ENCODE results near the gene SPSB3. TPM values are rescaled to one million over a fixed set of nuclear protein-coding genes. Genes with fewer than 3 reads are reported as not detected.

Gene SPSB3
- total and polyA plus RNA-seq, 7 donors: 34.4 to 98.4 (median 61.4) TPM

- Histone ChIP-seq H3K36me3 (peaks cover 22 to 53% (median 39%) of the 10 kb centered on the region in 4 donors), H3K4me1 (peaks cover 0 to 32% (median 29%) of the 10 kb centered on the region in 4 donors), H3K4me3 (no peak overlapping the region), H3K9me3 (no peaks in the 10 kb centered on the region), H3K27ac (no peak overlapping the region), H3K27me3 (no peaks in the 10 kb centered on the region)
- TF ChIP-seq POLR2A (IDR thresholded peaks at IDR 0.05): no peak
- TF ChIP-seq EP300 (IDR thresholded peaks at IDR 0.05): no peak
- TF ChIP-seq POLR2AphosphoS5 (IDR thresholded peaks at IDR 0.05): no peak
- TF ChIP-seq CTCF (IDR thresholded peaks at IDR 0.05): no peak
- intact Hi-C loops (cut with DNase I): no loop called here
- 95 to 96% methylated on average over 16 of the region's 16 CpGs for WGBS, 2 donors
- DNase-seq: no peak
Observed at GRCh38 chr16:1822801-1823200, 40.4 kb upstream of the SPSB3 start.

DNA sequence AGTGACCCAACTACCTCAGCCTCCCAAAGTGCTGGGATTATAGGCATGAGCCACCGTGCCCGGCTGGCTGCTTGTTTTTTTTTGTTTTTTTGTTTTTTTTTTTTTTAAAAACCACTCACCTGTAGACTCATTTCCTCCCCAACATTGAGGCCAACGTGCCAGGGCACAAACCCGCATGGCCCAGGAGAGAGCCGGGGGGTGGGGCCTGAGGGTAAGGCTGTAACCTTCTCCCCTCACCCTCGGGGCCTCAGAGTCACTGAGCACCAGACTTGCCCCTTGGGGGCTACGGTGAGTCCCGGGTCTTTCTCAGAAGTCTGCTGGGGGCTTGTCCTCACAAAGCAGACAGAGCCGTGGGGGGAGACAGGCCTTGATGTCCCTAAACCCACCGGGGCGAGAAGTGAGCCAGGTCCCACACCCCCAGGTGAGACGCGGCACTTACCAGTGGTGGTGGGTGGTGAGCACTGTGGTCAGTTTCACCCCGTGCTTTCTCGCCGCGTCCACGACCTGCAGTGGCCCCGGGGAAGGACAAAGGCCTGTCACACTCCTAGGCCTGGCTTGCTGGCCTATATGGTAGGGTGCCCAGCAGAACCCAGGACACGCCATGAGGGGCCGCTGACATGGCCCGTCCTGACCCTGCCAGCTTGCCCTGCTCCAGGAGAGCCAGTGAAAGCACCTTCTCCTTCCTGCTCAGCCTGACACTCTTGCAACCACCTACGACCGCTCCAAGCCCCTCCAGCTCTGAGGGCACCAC lies 39.7 kb upstream of the SPSB3 start:
- no peak for DNase-seq
- Histone ChIP-seq H3K27ac (no peak overlapping the region), H3K27me3 (no peaks in the 10 kb centered on the region), H3K4me1 (peaks cover 0 to 24% (median 24%) of the 10 kb centered on the region in 4 donors), H3K4me3 (no peak overlapping the region), H3K9me3 (no peaks in the 10 kb centered on the region), H3K36me3 (peaks cover 26 to 60% (median 41%) of the 10 kb centered on the region in 4 donors)
- TF ChIP-seq EP300 (IDR thresholded peaks at IDR 0.05) (no peak), POLR2A (IDR thresholded peaks at IDR 0.05) (no peak), CTCF (IDR thresholded peaks at IDR 0.05) (no peak), POLR2AphosphoS5 (IDR thresholded peaks at IDR 0.05) (no peak)
- intact Hi-C loops (cut with DNase I): no loop called here
- 93 to 94% methylated on average over 24 of the region's 24 CpGs for WGBS, 2 donors

DNA sequence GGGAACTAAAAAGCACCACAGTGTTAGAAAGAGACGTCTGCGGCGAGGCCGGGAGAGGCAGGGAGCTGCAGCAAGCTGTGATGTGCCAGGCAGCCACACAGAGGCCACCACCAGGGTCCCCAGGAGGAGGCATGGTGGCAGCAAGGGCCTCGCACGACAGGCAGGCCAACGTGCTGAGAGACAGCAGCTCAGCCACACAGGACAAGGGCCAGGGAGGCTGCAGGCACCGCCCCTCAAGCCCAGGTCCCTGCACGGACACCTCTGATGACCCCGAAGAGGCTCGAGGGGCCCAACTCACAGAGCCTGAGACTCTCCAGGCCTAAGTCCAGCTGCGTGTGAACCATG lies 38.5 kb upstream of the SPSB3 start:
- DNase-seq: no peak
- Histone ChIP-seq H3K4me3 (no peak overlapping the region), H3K27ac (no peak overlapping the region), H3K36me3 (peaks cover 35 to 72% (median 49%) of the 10 kb centered on the region in 4 donors), H3K27me3 (no peaks in the 10 kb centered on the region), H3K9me3 (no peaks in the 10 kb centered on the region), H3K4me1 (peaks cover 0 to 24% (median 22%) of the 10 kb centered on the region in 4 donors)
- intact Hi-C loops (cut with DNase I): no loop called here
- TF ChIP-seq POLR2A (IDR thresholded peaks at IDR 0.05): no peak
- no peak for TF ChIP-seq POLR2AphosphoS5 (IDR thresholded peaks at IDR 0.05)
- no peak for TF ChIP-seq EP300 (IDR thresholded peaks at IDR 0.05)
- no peak for TF ChIP-seq CTCF (IDR thresholded peaks at IDR 0.05)
- 93 to 94% methylated on average over 12 of the region's 12 CpGs for WGBS, 2 donors

GRCh38 chr16:1820096-1820945 lies 38.0 kb upstream of the SPSB3 start:
- WGBS, 2 donors: 84 to 90% methylated on average over 25 of the region's 25 CpGs
- Histone ChIP-seq H3K4me3 (no peak overlapping the region), H3K36me3 (peaks cover 38 to 77% (median 50%) of the 10 kb centered on the region in 4 donors), H3K4me1 (peaks cover 0 to 18% (median 16%) of the 10 kb centered on the region in 4 donors), H3K27ac (no peak overlapping the region), H3K9me3 (no peaks in the 10 kb centered on the region), H3K27me3 (no peaks in the 10 kb centered on the region)
- DNase-seq: no peak
- TF ChIP-seq POLR2AphosphoS5 (IDR thresholded peaks at IDR 0.05): no peak
- intact Hi-C loops (cut with DNase I): no loop called here

GRCh38 chr16:1819611-1820010 lies 37.2 kb upstream of the SPSB3 start:
- Histone ChIP-seq H3K4me3 (no peak overlapping the region), H3K9me3 (no peaks in the 10 kb centered on the region), H3K4me1 (peaks cover 0 to 11% (median 9%) of the 10 kb centered on the region in 4 donors), H3K27me3 (no peaks in the 10 kb centered on the region), H3K36me3 (peaks cover 42 to 84% (median 51%) of the 10 kb centered on the region in 4 donors), H3K27ac (no peak overlapping the region)
- no peak for DNase-seq
- TF ChIP-seq POLR2A (IDR thresholded peaks at IDR 0.05) (no peak), POLR2AphosphoS5 (IDR thresholded peaks at IDR 0.05) (no peak), CTCF (IDR thresholded peaks at IDR 0.05) (no peak), EP300 (IDR thresholded peaks at IDR 0.05) (no peak)
- WGBS, 2 donors: 95 to 97% methylated on average over 15 of the region's 15 CpGs
- intact Hi-C loops (cut with DNase I): no loop called here
